Heart left ventricle (tissue), 13 donors: ENCODE results near the gene NPRL2.
A peak's percentile ranks its signal among the peaks of the same experiment; 100 is the strongest.

Experiments
- POLR2A ChIP-seq, 2 donors: fragments of 450-650 bp; IDR thresholded peaks; one replicate each; pipeline ENCODE4 v1.6.1; 2017; ENCODE audit warnings: antibody characterized with exemption in 2 of 2, mild to moderate bottlenecking in 2 of 2, moderate library complexity in 2 of 2
- TF ChIP-seq, protein P1 (sequence below), 12 donors: fragments of 200-600 bp; sonication (generic) in 4 of 12; IDR thresholded peaks; one replicate each; pipeline versions ENCODE4 v1.5.0 to v1.8.0; 2018 to 2022; ENCODE audit warnings: antibody characterized with exemption in 12 of 12, mild to moderate bottlenecking in 5 of 12
- donor health status: ischemic (EF 13 %, LVEDD 7.1; RV severe dilation, severe dysfunction).
- donor health status: DM: no; HTN: yes; CAD: no.
- donor health status: DM: no; HTN: no; CAD: no.
- donor health status: ischemic (EF 25% LVEDD 6.9; RV normal size, moderate dysfunction).
- donor health status: ischemic (EF 25% LVEDD 5.7; RV mildly dilated, moderate dysfunction).
- donor health status: ischemic (EF 35%, LVEDD 5.7; RV mildly dilated, moderate dysfunction).
- donor health status: nonischemic (EF 11% LVEDD 7.7; RV severe dilation, severe dysfunction).
- donor health status: DM: yes; HTN: yes; CAD: no.
- donor health status: PGD.
- donor health status: ischemic (EF 29% LVEDD 5.4; RV normal size, mild dysfunction).
- donor health status: nonischemic (EF 23%, LVEDD 6.1; RV moderate dilation, normal function).

DNA sequence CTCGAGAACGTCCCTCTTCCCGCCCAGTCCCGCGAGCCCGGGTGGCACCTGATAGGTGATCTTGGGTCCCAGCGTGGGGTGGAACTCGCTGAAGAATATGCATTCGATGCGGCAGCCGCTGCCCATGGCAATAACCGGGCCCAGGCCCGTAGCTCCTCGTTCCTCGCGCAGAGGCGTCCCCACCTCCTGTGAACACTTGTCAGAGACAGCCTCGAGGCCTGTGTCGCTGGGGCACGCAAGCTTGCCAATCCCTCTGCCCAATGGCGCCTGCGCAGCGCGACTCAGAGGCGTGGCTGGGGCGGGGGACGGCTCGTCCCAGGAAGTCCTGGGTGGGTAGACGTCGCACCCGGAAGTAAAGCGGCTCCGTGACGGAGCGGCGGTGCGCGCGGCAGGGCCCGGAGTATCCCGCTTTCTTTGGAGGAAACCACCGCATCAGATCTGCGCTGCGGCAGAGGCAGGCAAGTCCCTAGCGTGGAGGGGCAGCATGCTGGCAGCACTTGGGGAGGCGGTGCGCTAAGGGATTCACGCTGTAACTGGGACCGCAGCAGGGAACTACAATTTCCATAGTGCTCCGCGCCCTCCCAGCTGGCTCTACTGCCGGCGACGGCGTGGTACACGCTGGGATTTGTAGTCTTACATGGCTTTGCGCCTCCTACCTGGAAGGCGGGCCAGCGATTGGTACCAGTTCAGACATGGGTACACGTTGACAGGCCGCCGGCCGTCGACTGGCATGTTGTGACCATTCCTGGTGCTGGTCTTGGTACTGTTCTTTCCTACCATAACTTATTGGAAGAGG, at the start of gene NPRL2, which contains the start of gene CYB561D2:
- TF ChIP-seq, protein P1, sequence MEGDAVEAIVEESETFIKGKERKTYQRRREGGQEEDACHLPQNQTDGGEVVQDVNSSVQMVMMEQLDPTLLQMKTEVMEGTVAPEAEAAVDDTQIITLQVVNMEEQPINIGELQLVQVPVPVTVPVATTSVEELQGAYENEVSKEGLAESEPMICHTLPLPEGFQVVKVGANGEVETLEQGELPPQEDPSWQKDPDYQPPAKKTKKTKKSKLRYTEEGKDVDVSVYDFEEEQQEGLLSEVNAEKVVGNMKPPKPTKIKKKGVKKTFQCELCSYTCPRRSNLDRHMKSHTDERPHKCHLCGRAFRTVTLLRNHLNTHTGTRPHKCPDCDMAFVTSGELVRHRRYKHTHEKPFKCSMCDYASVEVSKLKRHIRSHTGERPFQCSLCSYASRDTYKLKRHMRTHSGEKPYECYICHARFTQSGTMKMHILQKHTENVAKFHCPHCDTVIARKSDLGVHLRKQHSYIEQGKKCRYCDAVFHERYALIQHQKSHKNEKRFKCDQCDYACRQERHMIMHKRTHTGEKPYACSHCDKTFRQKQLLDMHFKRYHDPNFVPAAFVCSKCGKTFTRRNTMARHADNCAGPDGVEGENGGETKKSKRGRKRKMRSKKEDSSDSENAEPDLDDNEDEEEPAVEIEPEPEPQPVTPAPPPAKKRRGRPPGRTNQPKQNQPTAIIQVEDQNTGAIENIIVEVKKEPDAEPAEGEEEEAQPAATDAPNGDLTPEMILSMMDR (IDR thresholded peaks at IDR 0.05) = peak in 2 of 12 donors; percentile 5 to 8
- peak; percentile 58 to 86 for TF ChIP-seq POLR2A (IDR thresholded peaks at IDR 0.05)
